ENCODE results near the gene EFHC1. TPM values are rescaled to one million over a fixed set of nuclear protein-coding genes. Genes with fewer than 3 reads are reported as not detected.

EFHC1 gene
- total and polyA plus RNA-seq, 10 donors: 9.3 to 40.3 (median 16.8) TPM

DNA sequence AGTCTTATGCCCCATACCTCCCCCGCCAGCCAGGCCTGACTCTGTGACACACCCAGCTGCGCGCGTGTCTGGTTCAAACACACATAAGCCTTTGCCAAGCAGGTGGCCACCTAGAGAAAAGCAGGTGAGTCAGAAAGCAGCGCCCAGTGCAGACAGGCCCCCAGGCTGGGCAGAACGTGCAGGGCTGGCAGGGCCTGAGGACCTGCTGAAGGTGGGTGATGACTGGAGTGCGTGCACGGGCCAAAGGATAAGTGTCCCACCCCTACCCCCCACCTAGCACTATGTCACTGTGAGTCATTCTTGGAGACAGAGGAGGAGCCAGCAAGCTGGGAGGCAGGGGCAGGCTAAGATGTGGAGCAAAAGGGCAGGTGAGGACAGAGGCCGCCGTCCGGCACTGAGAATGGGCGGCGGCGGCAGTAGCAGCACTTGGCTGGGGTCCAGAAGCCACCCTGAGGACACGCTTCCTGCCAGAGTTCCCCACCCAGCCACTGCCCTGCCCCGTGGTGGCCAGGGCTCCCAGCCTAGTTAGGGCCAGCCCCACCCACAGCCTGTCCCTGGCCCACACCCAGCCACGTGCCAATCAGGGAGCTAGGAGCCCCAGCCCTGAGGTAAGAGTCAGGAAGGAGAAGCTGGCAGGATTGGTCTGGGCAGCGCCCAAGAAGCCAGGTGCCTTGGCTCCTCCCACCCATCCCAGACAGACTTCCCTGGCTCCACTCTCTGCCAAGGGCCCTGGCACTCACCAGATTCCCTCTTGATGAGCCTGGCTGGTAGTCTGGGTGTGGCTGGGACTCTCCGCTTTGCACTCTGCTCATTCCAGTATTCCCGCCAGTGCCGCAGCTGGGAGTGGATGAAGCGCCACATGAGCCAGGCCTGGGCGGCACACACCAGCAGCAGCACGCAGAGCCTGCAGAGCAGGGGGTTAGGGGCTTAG is 84.0 kb downstream of the EFHC1 start:
- H3K27me3 ChIP-seq (replicated peaks in 1 of 7): no peaks in the 10 kb centered on the region
- peaks cover 0 to 32% (median 18%) of the 10 kb centered on the region in 6 donors for H3K4me1 ChIP-seq
- peak overlapping the region in 6 of 8 donors; percentile 14 to 66 (median 50) for H3K27ac ChIP-seq
- intact Hi-C loops (cut with DNase I; ENCODE audit: low total_unique reads): no loop called here
- DNase-seq: peak; percentile 85
- WGBS, 5 donors: 56 to 75% (median 66%) methylated on average over 17 to 24 of the region's 24 CpGs
- H3K9me3 ChIP-seq: no peaks in the 10 kb centered on the region
- no peak overlapping the region for H3K4me3 ChIP-seq
- TF ChIP-seq POLR2A (IDR thresholded peaks at IDR 0.05) (no peak), POLR2AphosphoS5 (IDR thresholded peaks at IDR 0.05) (peak; percentile 39 to 81 (median 63))
- peaks cover 0 to 99% (median 53%) of the 10 kb centered on the region in 6 donors for H3K36me3 ChIP-seq

GRCh38 chr6:52504782-52505136 is 84.6 kb downstream of the EFHC1 start:
- Histone ChIP-seq H3K27ac (peak overlapping the region in 5 of 8 donors; percentile 39 to 66 (median 58)), H3K9me3 (no peaks in the 10 kb centered on the region), H3K36me3 (peaks cover 0 to 99% (median 59%) of the 10 kb centered on the region in 6 donors), H3K4me1 (peaks cover 0 to 32% (median 18%) of the 10 kb centered on the region in 6 donors), H3K4me3 (no peak overlapping the region), H3K27me3 (replicated peaks in 1 of 7) (no peaks in the 10 kb centered on the region)
- intact Hi-C loops (cut with DNase I; ENCODE audit: low total_unique reads): no loop called here
- TF ChIP-seq POLR2A (IDR thresholded peaks at IDR 0.05) (no peak), POLR2AphosphoS5 (IDR thresholded peaks at IDR 0.05) (no peak)
- TF ChIP-seq, protein P1, sequence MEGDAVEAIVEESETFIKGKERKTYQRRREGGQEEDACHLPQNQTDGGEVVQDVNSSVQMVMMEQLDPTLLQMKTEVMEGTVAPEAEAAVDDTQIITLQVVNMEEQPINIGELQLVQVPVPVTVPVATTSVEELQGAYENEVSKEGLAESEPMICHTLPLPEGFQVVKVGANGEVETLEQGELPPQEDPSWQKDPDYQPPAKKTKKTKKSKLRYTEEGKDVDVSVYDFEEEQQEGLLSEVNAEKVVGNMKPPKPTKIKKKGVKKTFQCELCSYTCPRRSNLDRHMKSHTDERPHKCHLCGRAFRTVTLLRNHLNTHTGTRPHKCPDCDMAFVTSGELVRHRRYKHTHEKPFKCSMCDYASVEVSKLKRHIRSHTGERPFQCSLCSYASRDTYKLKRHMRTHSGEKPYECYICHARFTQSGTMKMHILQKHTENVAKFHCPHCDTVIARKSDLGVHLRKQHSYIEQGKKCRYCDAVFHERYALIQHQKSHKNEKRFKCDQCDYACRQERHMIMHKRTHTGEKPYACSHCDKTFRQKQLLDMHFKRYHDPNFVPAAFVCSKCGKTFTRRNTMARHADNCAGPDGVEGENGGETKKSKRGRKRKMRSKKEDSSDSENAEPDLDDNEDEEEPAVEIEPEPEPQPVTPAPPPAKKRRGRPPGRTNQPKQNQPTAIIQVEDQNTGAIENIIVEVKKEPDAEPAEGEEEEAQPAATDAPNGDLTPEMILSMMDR (IDR thresholded peaks at IDR 0.05 in 8 of 11, conservative IDR thresholded peaks at IDR 0.05 in 3 of 11): no peak
- 55 to 73% (median 56%) methylated on average over 8 to 10 of the region's 10 CpGs for WGBS, 5 donors
- DNase-seq: no peak

GRCh38 chr6:52505726-52506409 is 85.7 kb downstream of the EFHC1 start:
- Histone ChIP-seq H3K27me3 (replicated peaks in 1 of 7) (no peaks in the 10 kb centered on the region), H3K4me1 (peaks cover 0 to 32% (median 18%) of the 10 kb centered on the region in 6 donors), H3K4me3 (no peak overlapping the region), H3K9me3 (no peaks in the 10 kb centered on the region), H3K36me3 (peaks cover 0 to 99% (median 64%) of the 10 kb centered on the region in 6 donors), H3K27ac (no peak overlapping the region)
- 82 to 86% (median 84%) methylated on average over 16 of the region's 16 CpGs for WGBS, 5 donors
- intact Hi-C loops (cut with DNase I; ENCODE audit: low total_unique reads): no loop called here
- no peak for DNase-seq
- TF ChIP-seq, protein P1 (IDR thresholded peaks at IDR 0.05 in 8 of 11, conservative IDR thresholded peaks at IDR 0.05 in 3 of 11): peak in 4 of 11 experiments; percentile 16 to 39 (median 30)
- no peak for TF ChIP-seq POLR2A (IDR thresholded peaks at IDR 0.05)
- no peak for TF ChIP-seq POLR2AphosphoS5 (IDR thresholded peaks at IDR 0.05)

DNA sequence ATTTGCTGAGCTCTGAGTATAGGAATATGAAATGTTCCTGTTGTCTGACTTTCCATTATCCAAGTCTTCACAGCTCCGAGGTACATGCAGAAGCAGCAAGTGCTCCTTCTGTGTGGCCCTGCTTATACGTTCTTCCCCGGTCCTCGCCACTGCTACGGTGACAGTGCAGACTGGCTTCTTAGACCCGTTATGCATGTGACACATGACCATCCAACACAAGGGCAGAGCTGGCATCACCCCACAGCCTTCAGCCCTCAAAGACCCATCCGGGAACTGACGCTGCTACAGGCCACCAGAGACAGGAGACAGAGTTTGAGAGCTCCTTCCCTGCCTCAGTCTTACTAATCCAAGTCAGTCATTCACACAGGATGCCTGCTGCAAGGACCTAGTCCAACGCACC is 86.3 kb downstream of the EFHC1 start:
- intact Hi-C loops (cut with DNase I; ENCODE audit: low total_unique reads): no loop called here
- no peak for DNase-seq
- peaks cover 0 to 35% (median 18%) of the 10 kb centered on the region in 6 donors for H3K4me1 ChIP-seq

More for the DNA sequence above, 86.3 kb downstream of the EFHC1 start:
- no peaks in the 10 kb centered on the region for H3K9me3 ChIP-seq
- peaks cover 0 to 100% (median 64%) of the 10 kb centered on the region in 6 donors for H3K36me3 ChIP-seq
- no peak for TF ChIP-seq POLR2AphosphoS5 (IDR thresholded peaks at IDR 0.05)
- no peak for TF ChIP-seq POLR2A (IDR thresholded peaks at IDR 0.05)
- TF ChIP-seq, protein P1 (IDR thresholded peaks at IDR 0.05 in 8 of 11, conservative IDR thresholded peaks at IDR 0.05 in 3 of 11): no peak
- H3K4me3 ChIP-seq: no peak overlapping the region
- 85 to 91% (median 85%) methylated on average over 9 of the region's 9 CpGs for WGBS, 5 donors
- H3K27me3 ChIP-seq (replicated peaks in 1 of 7): no peaks in the 10 kb centered on the region
- no peak overlapping the region for H3K27ac ChIP-seq
